NCI-H1092 treated with DMSO at 0.1 percent for 48 hours (cell line): Measurements from ENCODE around the gene COL23A1.

Source experiments
- DNase-seq: peaks from one replicate; lab custom pipeline; 2025; lab: John Stamatoyannopoulos, UW

Gene COL23A1

GRCh38 chr5:178474562-178475184 is 115.5 kb downstream of the COL23A1 start:
- DNase-seq = no peak

DNA sequence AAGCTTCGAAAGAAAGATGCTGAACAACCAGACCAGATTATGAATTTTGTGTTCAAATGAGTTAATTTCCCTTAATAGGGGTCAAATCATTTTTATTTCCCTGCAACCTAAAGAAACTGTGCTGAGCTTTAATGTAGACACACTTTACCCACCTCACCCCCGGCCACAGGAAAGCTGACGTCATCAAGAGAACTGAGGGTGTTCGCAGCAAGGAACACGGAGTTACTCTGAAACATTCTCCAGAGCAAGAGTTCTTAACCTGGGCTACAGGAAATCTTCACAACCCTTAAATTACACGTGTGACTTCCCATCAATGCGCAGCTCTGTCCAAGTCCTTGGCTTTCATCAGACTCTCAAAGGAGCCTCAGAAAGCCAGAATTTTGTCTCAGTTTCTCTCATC is 116.3 kb downstream of the COL23A1 start:
- no peak for DNase-seq

GRCh38 chr5:178472138-178472537 is 118.1 kb downstream of the COL23A1 start:
- no peak for DNase-seq

DNA sequence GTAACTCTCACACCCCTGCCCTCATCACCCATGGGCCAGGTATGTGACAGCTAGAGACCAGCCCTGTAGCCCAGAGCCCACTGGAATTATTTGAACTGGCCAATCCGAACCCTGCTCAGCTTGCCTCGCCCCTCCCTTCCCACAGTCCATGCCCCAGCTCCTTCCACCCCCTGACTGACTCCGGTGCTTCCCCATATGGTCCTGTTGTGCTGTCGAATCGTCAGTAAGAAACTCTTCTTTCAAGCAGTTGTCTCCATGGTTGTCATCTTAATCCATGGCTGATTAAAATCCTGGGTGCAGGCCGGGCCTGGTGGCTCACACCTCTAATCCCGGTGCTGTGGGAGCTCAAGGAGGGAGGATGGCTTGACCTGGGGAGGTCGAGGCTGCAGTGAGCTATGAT is 118.5 kb downstream of the COL23A1 start:
- no peak for DNase-seq

- DNase-seq = no peak
Observed at GRCh38 chr5:178470760-178471025, 119.5 kb downstream of the COL23A1 start.

GRCh38 chr5:178469975-178470759 is 120.0 kb downstream of the COL23A1 start:
- no peak for DNase-seq

- DNase-seq = no peak
Observed at GRCh38 chr5:178469011-178469974, 120.9 kb downstream of the COL23A1 start.

GRCh38 chr5:178468196-178468685 is 122.0 kb downstream of the COL23A1 start:
- DNase-seq = no peak

DNA sequence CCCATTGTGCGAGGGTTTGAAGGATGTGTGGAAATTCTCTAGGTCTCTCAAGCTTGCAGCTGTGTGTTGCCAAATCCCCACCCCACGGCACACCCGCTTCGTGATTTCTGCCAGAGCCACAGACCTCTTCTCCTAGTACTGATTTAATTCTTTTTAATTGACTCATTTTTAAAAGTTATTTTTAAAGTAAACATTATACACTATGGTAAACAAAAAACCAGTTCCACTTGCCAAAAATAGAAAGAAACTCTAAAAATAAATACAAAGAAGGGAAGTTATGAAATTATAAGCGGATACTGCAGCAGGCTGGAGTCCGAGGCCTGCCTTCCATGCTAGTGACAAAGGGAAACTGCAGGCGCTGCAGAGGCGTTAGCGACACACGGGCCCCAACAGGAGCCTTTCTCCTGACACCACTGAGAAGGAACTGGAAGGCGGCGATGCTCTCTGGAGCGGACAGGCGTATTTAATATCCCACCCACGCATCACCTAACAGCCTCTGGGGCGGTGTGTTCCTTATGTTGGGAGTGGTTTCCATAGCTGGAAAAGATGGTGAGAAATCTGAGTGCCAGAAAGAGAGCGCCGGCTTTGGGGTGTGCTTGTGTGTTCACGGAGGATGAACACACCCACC is 122.5 kb downstream of the COL23A1 start:
- DNase-seq = no peak

GRCh38 chr5:178467205-178467567 is 123.0 kb downstream of the COL23A1 start:
- DNase-seq = no peak

GRCh38 chr5:178466342-178466741 is 123.9 kb downstream of the COL23A1 start:
- no peak for DNase-seq

- no peak for DNase-seq
Observed at GRCh38 chr5:178465861-178466288, 124.3 kb downstream of the COL23A1 start.

DNA sequence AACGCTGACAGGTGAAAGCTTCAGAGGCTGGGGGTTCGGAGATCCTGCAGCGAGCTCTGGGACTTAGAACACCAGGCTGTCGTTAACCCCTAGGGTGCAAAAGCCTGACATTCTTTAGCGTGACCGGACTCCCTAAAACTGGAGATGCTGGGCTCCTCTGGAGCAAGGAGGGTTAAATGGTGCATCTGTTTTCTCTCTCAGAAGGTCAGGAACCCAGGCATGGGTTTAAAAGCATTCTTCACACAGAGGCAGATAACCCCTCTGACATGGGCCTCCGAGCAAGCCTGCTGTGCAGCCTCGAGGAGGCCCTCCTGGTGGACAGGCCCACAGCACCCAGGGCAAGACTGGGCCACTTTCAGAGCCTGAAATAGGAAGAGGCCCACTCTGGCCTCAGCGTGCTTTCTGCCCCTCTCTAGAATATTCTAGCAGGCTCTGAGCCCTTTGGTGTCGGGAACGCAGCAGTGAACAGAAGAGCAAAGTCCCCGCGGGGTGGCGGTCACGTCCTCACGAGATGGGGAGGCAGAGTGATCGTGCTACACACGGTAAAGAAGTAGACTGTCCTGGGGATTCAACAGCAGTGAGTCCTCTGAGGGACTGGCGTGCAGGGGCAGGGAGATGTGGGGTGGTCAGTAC is 124.8 kb downstream of the COL23A1 start:
- DNase-seq = no peak

- no peak for DNase-seq
Observed at GRCh38 chr5:178464431-178465048, 125.7 kb downstream of the COL23A1 start.

DNA sequence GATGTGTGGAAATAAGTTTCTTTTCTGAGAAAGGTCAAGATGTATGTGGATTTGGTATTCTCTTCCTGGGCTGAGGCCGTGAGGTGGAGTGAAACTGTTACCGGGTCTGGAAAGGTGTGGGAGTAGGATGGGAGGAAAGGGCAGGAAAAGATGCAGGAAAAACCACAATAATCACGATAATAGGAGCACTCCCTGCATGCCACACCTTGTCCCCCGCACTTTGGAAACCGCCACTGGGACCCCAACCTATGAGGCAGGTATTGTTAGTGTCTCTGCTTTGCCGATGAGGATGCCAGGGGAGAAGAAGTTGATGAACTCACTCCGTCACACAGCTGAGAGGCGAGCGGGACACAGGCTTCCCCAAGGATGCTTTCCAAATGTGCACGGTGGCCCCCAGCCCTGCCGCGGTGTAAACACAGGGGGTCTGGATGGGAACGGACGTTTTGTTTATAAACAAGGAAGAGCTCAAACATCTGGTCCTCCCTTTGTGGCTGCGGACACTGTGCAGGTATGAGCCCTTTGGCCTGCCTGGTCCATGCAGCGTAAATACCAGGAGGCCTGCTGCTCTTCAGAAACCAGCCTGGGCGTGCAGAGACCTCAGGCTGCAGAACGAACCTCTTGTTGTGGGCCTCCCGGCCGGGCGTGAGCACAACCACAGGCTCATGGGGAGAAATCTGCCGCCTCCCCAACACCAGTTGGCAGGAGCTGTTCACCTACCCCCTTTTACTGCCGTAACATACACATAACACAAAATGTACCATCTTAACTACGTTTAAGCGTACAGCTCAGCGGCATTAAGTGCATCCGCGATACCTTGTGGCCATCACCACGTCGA is 126.7 kb downstream of the COL23A1 start:
- DNase-seq = no peak

- DNase-seq = no peak
Observed at GRCh38 chr5:178462816-178463215, 127.4 kb downstream of the COL23A1 start.

DNA sequence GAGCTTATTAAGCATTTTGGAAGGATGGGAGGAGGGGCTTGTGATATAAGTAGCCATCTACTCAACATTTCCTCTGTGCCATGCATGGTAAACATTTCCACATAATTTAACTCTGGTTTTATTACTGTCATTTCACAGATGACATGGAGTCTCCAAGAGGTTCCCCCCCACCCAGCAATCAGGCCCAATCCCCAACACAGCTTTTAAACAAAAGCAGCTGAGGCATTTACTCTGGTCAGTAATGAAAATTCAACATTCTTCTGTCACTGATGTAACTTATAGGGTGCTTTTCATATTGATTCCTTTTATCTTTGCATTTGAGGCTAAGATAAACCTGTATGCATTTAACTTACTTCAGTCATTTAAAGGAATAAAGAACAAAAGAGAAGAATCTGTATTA is 128.1 kb downstream of the COL23A1 start:
- DNase-seq = no peak

- no peak for DNase-seq
Observed at GRCh38 chr5:178461004-178461730, 129.0 kb downstream of the COL23A1 start.

DNA sequence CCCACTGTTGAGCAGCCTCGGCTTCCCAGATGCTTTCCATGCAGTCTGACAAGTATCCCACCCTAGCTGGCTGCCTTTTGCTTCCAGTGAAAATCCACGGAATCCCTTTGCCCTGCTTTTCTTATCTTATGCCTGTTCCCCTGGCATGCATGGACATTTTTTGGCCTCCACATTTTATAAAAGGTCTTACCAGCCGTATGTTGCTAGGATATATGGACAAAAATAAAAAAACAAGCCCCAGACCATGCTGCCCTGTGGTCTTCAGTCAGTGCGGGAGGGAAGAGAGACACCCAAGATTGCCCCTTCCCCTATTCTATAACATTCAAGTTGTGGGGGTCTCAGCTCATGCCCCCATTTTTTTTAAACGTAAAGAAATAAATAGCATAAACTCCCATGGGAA is 129.6 kb downstream of the COL23A1 start:
- DNase-seq = no peak

GRCh38 chr5:178460174-178460573 is 130.0 kb downstream of the COL23A1 start:
- DNase-seq = no peak
